ENCODE measurements around the gene PDK2. TPM values are rescaled to one million over a fixed set of nuclear protein-coding genes. Genes with fewer than 3 reads are reported as not detected.
A peak's percentile ranks its signal among the peaks of the same experiment; 100 is the strongest.

The PDK2 gene
- total and polyA plus RNA-seq, 10 of the 15 experiments (the other 5 are each of a cell fraction or from before 2014, with no cell fraction given) = 0.98 to 22.6 (median 12.3) TPM

GRCh38 chr17:50151041-50151936, 56.1 kb downstream of the PDK2 start (continued):
- TF ChIP-seq EZH2 (IDR thresholded peaks at IDR 0.05; ENCODE audit: borderline replicate concordance, control insufficient read depth, low read depth, low read length) (no peak), PKNOX1 (IDR thresholded peaks at IDR 0.05) (no peak), ZSCAN29 (IDR thresholded peaks at IDR 0.05) (no peak), BHLHE40 (IDR thresholded peaks at IDR 0.05; ENCODE audit: borderline replicate concordance in 1 of 2, low read depth in 2 of 2, low read length in 1 of 2) (peak; percentile 56 to 57; a peak in 1 of 4 replicates), BCL3 (IDR thresholded peaks at IDR 0.05; ENCODE audit: borderline replicate concordance, insufficient read depth, low read depth, low read length, poor library complexity, severe bottlenecking) (no peak), HDGF (IDR thresholded peaks at IDR 0.05) (peak; percentile 86), ZNF217 (IDR thresholded peaks at IDR 0.05) (0 out of 2 replicates have a peak, but pooled peaks have one; percentile 19), WRNIP1 (IDR thresholded peaks at IDR 0.05; ENCODE audit: borderline replicate concordance, low read depth, low read length) (no peak), IKZF1 (conservative IDR thresholded peaks at IDR 0.05) (peak; percentile 48; the same call in 1 of the 2 replicates), MTA3 (IDR thresholded peaks at IDR 0.05; ENCODE audit: borderline replicate concordance, low read length) (no peak), PBX3 (IDR thresholded peaks at IDR 0.05; ENCODE audit: insufficient replicate concordance, low read depth, low read length) (no peak), HSF1 (IDR thresholded peaks at IDR 0.05; ENCODE audit: low read depth, low read length) (0 out of 2 replicates have a peak, but pooled peaks have one; percentile 11)
- TF ChIP-seq, protein P1, sequence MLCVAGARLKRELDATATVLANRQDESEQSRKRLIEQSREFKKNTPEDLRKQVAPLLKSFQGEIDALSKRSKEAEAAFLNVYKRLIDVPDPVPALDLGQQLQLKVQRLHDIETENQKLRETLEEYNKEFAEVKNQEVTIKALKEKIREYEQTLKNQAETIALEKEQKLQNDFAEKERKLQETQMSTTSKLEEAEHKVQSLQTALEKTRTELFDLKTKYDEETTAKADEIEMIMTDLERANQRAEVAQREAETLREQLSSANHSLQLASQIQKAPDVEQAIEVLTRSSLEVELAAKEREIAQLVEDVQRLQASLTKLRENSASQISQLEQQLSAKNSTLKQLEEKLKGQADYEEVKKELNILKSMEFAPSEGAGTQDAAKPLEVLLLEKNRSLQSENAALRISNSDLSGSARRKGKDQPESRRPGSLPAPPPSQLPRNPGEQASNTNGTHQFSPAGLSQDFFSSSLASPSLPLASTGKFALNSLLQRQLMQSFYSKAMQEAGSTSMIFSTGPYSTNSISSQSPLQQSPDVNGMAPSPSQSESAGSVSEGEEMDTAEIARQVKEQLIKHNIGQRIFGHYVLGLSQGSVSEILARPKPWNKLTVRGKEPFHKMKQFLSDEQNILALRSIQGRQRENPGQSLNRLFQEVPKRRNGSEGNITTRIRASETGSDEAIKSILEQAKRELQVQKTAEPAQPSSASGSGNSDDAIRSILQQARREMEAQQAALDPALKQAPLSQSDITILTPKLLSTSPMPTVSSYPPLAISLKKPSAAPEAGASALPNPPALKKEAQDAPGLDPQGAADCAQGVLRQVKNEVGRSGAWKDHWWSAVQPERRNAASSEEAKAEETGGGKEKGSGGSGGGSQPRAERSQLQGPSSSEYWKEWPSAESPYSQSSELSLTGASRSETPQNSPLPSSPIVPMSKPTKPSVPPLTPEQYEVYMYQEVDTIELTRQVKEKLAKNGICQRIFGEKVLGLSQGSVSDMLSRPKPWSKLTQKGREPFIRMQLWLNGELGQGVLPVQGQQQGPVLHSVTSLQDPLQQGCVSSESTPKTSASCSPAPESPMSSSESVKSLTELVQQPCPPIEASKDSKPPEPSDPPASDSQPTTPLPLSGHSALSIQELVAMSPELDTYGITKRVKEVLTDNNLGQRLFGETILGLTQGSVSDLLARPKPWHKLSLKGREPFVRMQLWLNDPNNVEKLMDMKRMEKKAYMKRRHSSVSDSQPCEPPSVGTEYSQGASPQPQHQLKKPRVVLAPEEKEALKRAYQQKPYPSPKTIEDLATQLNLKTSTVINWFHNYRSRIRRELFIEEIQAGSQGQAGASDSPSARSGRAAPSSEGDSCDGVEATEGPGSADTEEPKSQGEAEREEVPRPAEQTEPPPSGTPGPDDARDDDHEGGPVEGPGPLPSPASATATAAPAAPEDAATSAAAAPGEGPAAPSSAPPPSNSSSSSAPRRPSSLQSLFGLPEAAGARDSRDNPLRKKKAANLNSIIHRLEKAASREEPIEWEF (IDR thresholded peaks at IDR 0.05; ENCODE audit: insufficient replicate concordance, low read depth, low read length) = no peak
- TF ChIP-seq, protein P2, sequence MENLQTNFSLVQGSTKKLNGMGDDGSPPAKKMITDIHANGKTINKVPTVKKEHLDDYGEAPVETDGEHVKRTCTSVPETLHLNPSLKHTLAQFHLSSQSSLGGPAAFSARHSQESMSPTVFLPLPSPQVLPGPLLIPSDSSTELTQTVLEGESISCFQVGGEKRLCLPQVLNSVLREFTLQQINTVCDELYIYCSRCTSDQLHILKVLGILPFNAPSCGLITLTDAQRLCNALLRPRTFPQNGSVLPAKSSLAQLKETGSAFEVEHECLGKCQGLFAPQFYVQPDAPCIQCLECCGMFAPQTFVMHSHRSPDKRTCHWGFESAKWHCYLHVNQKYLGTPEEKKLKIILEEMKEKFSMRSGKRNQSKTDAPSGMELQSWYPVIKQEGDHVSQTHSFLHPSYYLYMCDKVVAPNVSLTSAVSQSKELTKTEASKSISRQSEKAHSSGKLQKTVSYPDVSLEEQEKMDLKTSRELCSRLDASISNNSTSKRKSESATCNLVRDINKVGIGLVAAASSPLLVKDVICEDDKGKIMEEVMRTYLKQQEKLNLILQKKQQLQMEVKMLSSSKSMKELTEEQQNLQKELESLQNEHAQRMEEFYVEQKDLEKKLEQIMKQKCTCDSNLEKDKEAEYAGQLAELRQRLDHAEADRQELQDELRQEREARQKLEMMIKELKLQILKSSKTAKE (IDR thresholded peaks at IDR 0.05; ENCODE audit: low read depth, poor library complexity, severe bottlenecking) = peak; percentile 87
